ENCODE measurements around the gene F11.
"Not testable (repeated sequence)": the region's sequence is repeated elsewhere in the genome, so short reads cannot be mapped to it uniquely, and the experiment has no call there.

The F11 gene

GRCh38 chr4:186265683-186266652 is at the start of gene F11:
TSS of gene F11 (plus strand) at chr4:186266189. CDS start at chr4:186267137, 948 bp downstream.
- H3K4me3 ChIP-seq (ENCODE audit: low read depth, low read length), result no peak within 1 kb of the TSS
- no peak for DNase-seq (ENCODE audit: low read depth)

- DNase-seq (ENCODE audit: low read depth), result no peak
- H3K4me3 ChIP-seq (ENCODE audit: low read depth, low read length), result no peak overlapping the region
Observed at GRCh38 chr4:186216465-186217024, 49.4 kb upstream of the F11 start.

- DNase-seq (ENCODE audit: low read depth), result no peak
- no peak overlapping the region for H3K4me3 ChIP-seq (ENCODE audit: low read depth, low read length)
Observed at GRCh38 chr4:186217733-186218293, 48.2 kb upstream of the F11 start.

GRCh38 chr4:186221624-186222023 is 44.4 kb upstream of the F11 start:
- H3K4me3 ChIP-seq (ENCODE audit: low read depth, low read length), result no peak overlapping the region
- DNase-seq (ENCODE audit: low read depth), result no peak

- DNase-seq (ENCODE audit: low read depth), result no peak
- no peak overlapping the region for H3K4me3 ChIP-seq (ENCODE audit: low read depth, low read length)
Observed at GRCh38 chr4:186225848-186226247, 40.1 kb upstream of the F11 start.

GRCh38 chr4:186226521-186227189 is 39.3 kb upstream of the F11 start:
- H3K4me3 ChIP-seq (ENCODE audit: low read depth, low read length), result no peak overlapping the region
- DNase-seq (ENCODE audit: low read depth), result no peak

- DNase-seq (ENCODE audit: low read depth), result no peak
- no peak within 1 kb of the TSS for H3K4me3 ChIP-seq (ENCODE audit: low read depth, low read length)
Observed at GRCh38 chr4:186227221-186227620, 38.8 kb upstream of the F11 start, which contains the start of gene KLKB1. TSS of gene KLKB1 (plus strand) at chr4:186227507. CDS start at chr4:186228196, 689 bp downstream.

GRCh38 chr4:186227744-186228513 is 38.1 kb upstream of the F11 start:
- DNase-seq (ENCODE audit: low read depth), result no peak
- no peak overlapping the region for H3K4me3 ChIP-seq (ENCODE audit: low read depth, low read length)

- no peak overlapping the region for H3K4me3 ChIP-seq (ENCODE audit: low read depth, low read length)
- no peak for DNase-seq (ENCODE audit: low read depth)
Observed at GRCh38 chr4:186228514-186228894, 37.5 kb upstream of the F11 start.

- DNase-seq (ENCODE audit: low read depth), result no peak
- no peak overlapping the region for H3K4me3 ChIP-seq (ENCODE audit: low read depth, low read length)
Observed at GRCh38 chr4:186234367-186234766, 31.6 kb upstream of the F11 start.

- DNase-seq (ENCODE audit: low read depth), result no peak
- H3K4me3 ChIP-seq (ENCODE audit: low read depth, low read length), result no peak overlapping the region
Observed at GRCh38 chr4:186236126-186236525, 29.9 kb upstream of the F11 start.

GRCh38 chr4:186240452-186240847 is 25.5 kb upstream of the F11 start:
- H3K4me3 ChIP-seq (ENCODE audit: low read depth, low read length), result no peak overlapping the region
- no peak for DNase-seq (ENCODE audit: low read depth)

- DNase-seq (ENCODE audit: low read depth), result no peak
- no peak overlapping the region for H3K4me3 ChIP-seq (ENCODE audit: low read depth, low read length)
Observed at GRCh38 chr4:186240848-186241491, 25.0 kb upstream of the F11 start.

GRCh38 chr4:186241616-186242015 is 24.4 kb upstream of the F11 start:
- DNase-seq (ENCODE audit: low read depth), result no peak
- H3K4me3 ChIP-seq (ENCODE audit: low read depth, low read length), result no peak overlapping the region

- not testable (repeated sequence) for DNase-seq (ENCODE audit: low read depth); H3K4me3 ChIP-seq (ENCODE audit: low read depth, low read length)
Observed at GRCh38 chr4:186242031-186242430, 24.0 kb upstream of the F11 start.

- DNase-seq (ENCODE audit: low read depth), result no peak
- H3K4me3 ChIP-seq (ENCODE audit: low read depth, low read length), result no peak overlapping the region
Observed at GRCh38 chr4:186243331-186243730, 22.7 kb upstream of the F11 start.

GRCh38 chr4:186244835-186245234 is 21.2 kb upstream of the F11 start:
- no peak overlapping the region for H3K4me3 ChIP-seq (ENCODE audit: low read depth, low read length)
- no peak for DNase-seq (ENCODE audit: low read depth)

GRCh38 chr4:186247062-186247752 is 18.8 kb upstream of the F11 start:
- DNase-seq (ENCODE audit: low read depth); H3K4me3 ChIP-seq (ENCODE audit: low read depth, low read length): not testable (repeated sequence)
